ENCODE data around the gene PTK7. TPM values are rescaled to one million over a fixed set of nuclear protein-coding genes. Genes with fewer than 3 reads are reported as not detected.

Gene PTK7
- total RNA-seq, 4 donors from 2014 or later = 6.8 to 10.8 (median 8.0) TPM

DNA sequence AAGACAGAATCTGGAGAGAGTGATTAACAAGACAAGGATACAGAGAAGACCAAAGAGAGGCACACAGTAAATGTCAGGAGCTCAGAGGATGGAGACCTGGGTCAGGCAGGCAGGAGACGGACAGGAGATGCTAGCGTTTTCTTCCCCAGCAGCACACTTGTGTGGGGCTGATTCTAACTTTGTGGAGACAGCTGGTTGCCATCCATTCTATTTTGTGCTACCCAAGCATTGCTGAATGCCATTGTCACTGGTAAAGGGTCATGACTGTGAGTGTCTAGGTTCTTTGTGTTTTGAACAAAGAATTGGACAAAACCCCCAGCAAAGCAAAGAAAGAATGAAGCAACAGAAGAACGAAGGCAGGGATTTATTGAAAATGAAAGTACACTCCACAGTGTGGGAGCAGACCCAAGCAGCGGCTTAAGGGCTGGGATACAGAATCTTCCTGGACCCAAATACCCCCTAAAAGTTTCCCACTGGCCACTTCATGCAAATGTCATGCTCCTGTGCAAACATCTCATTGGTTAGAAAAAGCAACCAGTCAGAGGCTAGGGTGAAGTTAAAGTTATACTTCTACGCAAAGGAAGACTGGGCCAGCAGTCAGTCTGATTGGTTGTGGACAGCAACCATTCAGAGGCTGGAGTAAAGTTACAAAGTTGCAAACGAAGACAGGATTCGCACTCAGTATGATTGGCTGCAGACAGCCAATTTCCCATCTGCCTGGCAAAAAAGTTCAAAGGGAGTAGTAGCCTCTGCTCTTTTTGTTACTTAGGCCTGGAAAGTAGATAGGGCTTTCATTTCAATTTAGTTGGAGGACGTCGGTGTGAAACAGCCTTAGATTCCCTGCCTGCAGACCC, 17.5 kb downstream of the PTK7 start:
- 45% methylated on average over 9 of the region's 9 CpGs for WGBS
- H3K9me3 ChIP-seq = no peaks in the 10 kb centered on the region
- no peak for TF ChIP-seq POLR2A (IDR thresholded peaks at IDR 0.05; ENCODE audit: low read depth)
- TF ChIP-seq, protein P1, sequence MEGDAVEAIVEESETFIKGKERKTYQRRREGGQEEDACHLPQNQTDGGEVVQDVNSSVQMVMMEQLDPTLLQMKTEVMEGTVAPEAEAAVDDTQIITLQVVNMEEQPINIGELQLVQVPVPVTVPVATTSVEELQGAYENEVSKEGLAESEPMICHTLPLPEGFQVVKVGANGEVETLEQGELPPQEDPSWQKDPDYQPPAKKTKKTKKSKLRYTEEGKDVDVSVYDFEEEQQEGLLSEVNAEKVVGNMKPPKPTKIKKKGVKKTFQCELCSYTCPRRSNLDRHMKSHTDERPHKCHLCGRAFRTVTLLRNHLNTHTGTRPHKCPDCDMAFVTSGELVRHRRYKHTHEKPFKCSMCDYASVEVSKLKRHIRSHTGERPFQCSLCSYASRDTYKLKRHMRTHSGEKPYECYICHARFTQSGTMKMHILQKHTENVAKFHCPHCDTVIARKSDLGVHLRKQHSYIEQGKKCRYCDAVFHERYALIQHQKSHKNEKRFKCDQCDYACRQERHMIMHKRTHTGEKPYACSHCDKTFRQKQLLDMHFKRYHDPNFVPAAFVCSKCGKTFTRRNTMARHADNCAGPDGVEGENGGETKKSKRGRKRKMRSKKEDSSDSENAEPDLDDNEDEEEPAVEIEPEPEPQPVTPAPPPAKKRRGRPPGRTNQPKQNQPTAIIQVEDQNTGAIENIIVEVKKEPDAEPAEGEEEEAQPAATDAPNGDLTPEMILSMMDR (IDR thresholded peaks at IDR 0.05) = no peak
- peak; percentile 36 to 54 for TF ChIP-seq POLR2AphosphoS5 (IDR thresholded peaks at IDR 0.05)
- no peak for TF ChIP-seq EP300 (IDR thresholded peaks at IDR 0.05)
- peak overlapping the region; percentile 39 to 56 (median 48) for H3K4me3 ChIP-seq
- peak overlapping the region; percentile 66 to 74 (median 68) for H3K27ac ChIP-seq (replicated peaks in 1 of 4)
- DNase-seq (ENCODE audit: extremely low spot score) = no peak
- H3K36me3 ChIP-seq = no peaks in the 10 kb centered on the region
- intact Hi-C loops (cut with DNase I) = no loop called here
- H3K4me1 ChIP-seq = peaks cover 8 to 25% (median 16%) of the 10 kb centered on the region in 4 donors
- no peaks in the 10 kb centered on the region for H3K27me3 ChIP-seq

DNA sequence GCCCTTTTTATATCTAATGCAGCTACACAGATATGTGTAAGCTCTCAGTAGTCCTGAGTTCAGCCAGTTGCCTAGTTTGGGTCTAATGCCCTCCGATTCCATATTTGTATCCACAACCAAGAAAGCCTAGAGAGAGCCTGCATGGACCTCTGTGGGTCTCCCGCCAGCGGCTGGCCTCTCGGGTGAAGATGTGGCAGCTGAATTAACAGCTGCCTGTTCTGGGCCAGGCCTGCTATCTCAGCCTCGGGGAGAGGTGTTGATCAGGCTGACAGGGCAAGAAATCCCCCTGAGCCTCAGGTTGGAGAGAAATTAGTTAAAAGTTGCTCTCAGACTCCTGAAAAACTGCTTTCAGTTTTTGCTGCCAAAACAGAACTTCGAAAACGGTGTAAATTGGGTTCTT, 19.8 kb downstream of the PTK7 start:
- DNase-seq (ENCODE audit: extremely low spot score) = no peak
- H3K4me1 ChIP-seq = peaks cover 8 to 25% (median 16%) of the 10 kb centered on the region in 4 donors
- intact Hi-C loops (cut with DNase I) = no loop called here
- H3K36me3 ChIP-seq = no peaks in the 10 kb centered on the region
- WGBS = 72% methylated on average over 7 of the region's 7 CpGs
- peak overlapping the region in 1 of 4 donors; percentile 55 for H3K27ac ChIP-seq (replicated peaks in 1 of 4)
- no peak overlapping the region for H3K4me3 ChIP-seq
- H3K9me3 ChIP-seq = no peaks in the 10 kb centered on the region
- H3K27me3 ChIP-seq = no peaks in the 10 kb centered on the region
- TF ChIP-seq, protein P1 (IDR thresholded peaks at IDR 0.05) = no peak
- TF ChIP-seq POLR2A (IDR thresholded peaks at IDR 0.05; ENCODE audit: low read depth) = no peak
- no peak for TF ChIP-seq POLR2AphosphoS5 (IDR thresholded peaks at IDR 0.05)
- no peak for TF ChIP-seq EP300 (IDR thresholded peaks at IDR 0.05)

GRCh38 chr6:43096451-43097097, 20.5 kb downstream of the PTK7 start:
- H3K27ac ChIP-seq (replicated peaks in 1 of 4) = peak overlapping the region in 1 of 4 donors; percentile 55
- H3K4me1 ChIP-seq = peaks cover 8 to 25% (median 16%) of the 10 kb centered on the region in 4 donors
- no peaks in the 10 kb centered on the region for H3K9me3 ChIP-seq
- no peak for DNase-seq (ENCODE audit: extremely low spot score)
- TF ChIP-seq POLR2A (IDR thresholded peaks at IDR 0.05; ENCODE audit: low read depth) = no peak
- no peak for TF ChIP-seq POLR2AphosphoS5 (IDR thresholded peaks at IDR 0.05)
- no peak for TF ChIP-seq EP300 (IDR thresholded peaks at IDR 0.05)
- TF ChIP-seq, protein P1 (IDR thresholded peaks at IDR 0.05) = no peak
- WGBS = 34% methylated on average over 8 of the region's 8 CpGs
- intact Hi-C loops (cut with DNase I) = no loop called here
- H3K36me3 ChIP-seq = no peaks in the 10 kb centered on the region
- H3K4me3 ChIP-seq = no peak overlapping the region
- H3K27me3 ChIP-seq = no peaks in the 10 kb centered on the region

- 32% methylated on average over 5 of the region's 5 CpGs for WGBS
- Histone ChIP-seq H3K9me3 (no peaks in the 10 kb centered on the region), H3K4me3 (no peak overlapping the region), H3K27me3 (no peaks in the 10 kb centered on the region), H3K27ac (replicated peaks in 1 of 4) (peak overlapping the region in 1 of 4 donors; percentile 55), H3K4me1 (peaks cover 8 to 25% (median 16%) of the 10 kb centered on the region in 4 donors), H3K36me3 (no peaks in the 10 kb centered on the region)
- DNase-seq (ENCODE audit: extremely low spot score) = no peak
- TF ChIP-seq EP300 (IDR thresholded peaks at IDR 0.05) (no peak), POLR2AphosphoS5 (IDR thresholded peaks at IDR 0.05) (no peak), POLR2A (IDR thresholded peaks at IDR 0.05; ENCODE audit: low read depth) (no peak)
- TF ChIP-seq, protein P1 (IDR thresholded peaks at IDR 0.05) = no peak
- intact Hi-C loops (cut with DNase I) = no loop called here
Measured at GRCh38 chr6:43097098-43097489, 21.0 kb downstream of the PTK7 start.
